Sigmoid colon (tissue), 7 donors: ENCODE data around the gene GON4L. TPM values are rescaled to one million over a fixed set of nuclear protein-coding genes. Genes with fewer than 3 reads are reported as not detected.

Source experiments
- DNase-seq: peaks from one replicate; pipeline ENCODE4 v3.0.0-alpha.2; 2019
- H3K27ac ChIP-seq, 4 donors: fragments of 200-600 bp; sonication (generic); one replicate each; pipeline ENCODE4 v1.5.1; 2016 to 2019; ENCODE audit warnings: mild to moderate bottlenecking in 1 of 4
- H3K27me3 ChIP-seq, 3 donors: fragments of 200-600 bp; sonication (generic); one replicate each; pipeline ENCODE4 v1.5.1; 2019; ENCODE audit warnings: mild to moderate bottlenecking in 1 of 3
- H3K36me3 ChIP-seq, 4 donors: fragments of 200-600 bp; sonication (generic); one replicate each; pipeline ENCODE4 v1.5.1; 2016 to 2019
- H3K4me1 ChIP-seq, 4 donors: fragments of 200-600 bp; sonication (generic); one replicate each; pipeline ENCODE4 v1.5.1; 2017 to 2019
- H3K4me3 ChIP-seq, 4 donors: fragments of 200-600 bp; sonication (generic); one replicate each; pipeline ENCODE4 v1.5.1; 2017 to 2019; ENCODE audit warnings: mild to moderate bottlenecking in 2 of 4, moderate library complexity in 1 of 4
- H3K9me3 ChIP-seq, 4 donors: fragments of 200-600 bp in 3 of 4; sonication (generic) in 3 of 4; one replicate each; pipeline versions ENCODE4 v1.5.1 to v1.6.1; 2013 to 2019
- EP300 ChIP-seq, 4 donors: sonication (generic); formaldehyde crosslinking; IDR thresholded peaks; one replicate each; pipeline ENCODE4 v1.6.1; 2017; ENCODE audit warnings: antibody characterized with exemption in 4 of 4
- POLR2A ChIP-seq, 2 donors: fragments of 450-650 bp; IDR thresholded peaks; one replicate each; pipeline ENCODE4 v1.6.1; 2016; ENCODE audit warnings: antibody characterized with exemption in 2 of 2, mild to moderate bottlenecking in 2 of 2, moderate library complexity in 2 of 2
- POLR2AphosphoS5 ChIP-seq, 4 donors: sonication (generic); formaldehyde crosslinking; IDR thresholded peaks; one replicate each; pipeline ENCODE4 v1.6.1; 2017; ENCODE audit warnings: antibody characterized with exemption in 4 of 4
- WGBS, 2 donors: extraction: QIAGEN DNeasy Blood & Tissue Kit; methylation state at CpG; one replicate each; pipeline ENCODE4 v1.1.7; 2013; 5-methylcytosine and 5-hydroxymethylcytosine counted together
- intact Hi-C: fragments of 100-400 bp; cut with DNase I; formaldehyde crosslinking; loops from one replicate; pipeline ENCODE4 v1.15.1; 2023
- polyA plus RNA-seq, 3 donors: library from polyadenylated mRNA; stranded (reverse); fragments of 200-250 nt; gene quantifications; one replicate each; pipeline ENCODE4 v1.2.3, GENCODE V29; 2013
- total RNA-seq, 4 donors: library from RNA; depleted of rRNA; stranded (reverse); fragments of >200 nt; gene quantifications; one replicate each; pipeline ENCODE4 v1.1.0, GENCODE V29; 2016
- TF ChIP-seq, protein P1 (sequence below), 4 experiments: fragments of 450-650 bp in 3 of 4; fragments of 200-600 bp in 1 of 4; IDR thresholded peaks; one replicate each; pipeline ENCODE4 v1.5.1; 2016 to 2019; ENCODE audit warnings: antibody characterized with exemption in 4 of 4, mild to moderate bottlenecking in 3 of 4, moderate library complexity in 2 of 4
- donor health status: healthy with polysubstance abuse.
- donor health status: Bipolar disorder and iron deficiency.
- donor health status: healthy.

The GON4L gene
- total and polyA plus RNA-seq, 7 donors = 3.5 to 45.7 (median 25.7) TPM

DNA sequence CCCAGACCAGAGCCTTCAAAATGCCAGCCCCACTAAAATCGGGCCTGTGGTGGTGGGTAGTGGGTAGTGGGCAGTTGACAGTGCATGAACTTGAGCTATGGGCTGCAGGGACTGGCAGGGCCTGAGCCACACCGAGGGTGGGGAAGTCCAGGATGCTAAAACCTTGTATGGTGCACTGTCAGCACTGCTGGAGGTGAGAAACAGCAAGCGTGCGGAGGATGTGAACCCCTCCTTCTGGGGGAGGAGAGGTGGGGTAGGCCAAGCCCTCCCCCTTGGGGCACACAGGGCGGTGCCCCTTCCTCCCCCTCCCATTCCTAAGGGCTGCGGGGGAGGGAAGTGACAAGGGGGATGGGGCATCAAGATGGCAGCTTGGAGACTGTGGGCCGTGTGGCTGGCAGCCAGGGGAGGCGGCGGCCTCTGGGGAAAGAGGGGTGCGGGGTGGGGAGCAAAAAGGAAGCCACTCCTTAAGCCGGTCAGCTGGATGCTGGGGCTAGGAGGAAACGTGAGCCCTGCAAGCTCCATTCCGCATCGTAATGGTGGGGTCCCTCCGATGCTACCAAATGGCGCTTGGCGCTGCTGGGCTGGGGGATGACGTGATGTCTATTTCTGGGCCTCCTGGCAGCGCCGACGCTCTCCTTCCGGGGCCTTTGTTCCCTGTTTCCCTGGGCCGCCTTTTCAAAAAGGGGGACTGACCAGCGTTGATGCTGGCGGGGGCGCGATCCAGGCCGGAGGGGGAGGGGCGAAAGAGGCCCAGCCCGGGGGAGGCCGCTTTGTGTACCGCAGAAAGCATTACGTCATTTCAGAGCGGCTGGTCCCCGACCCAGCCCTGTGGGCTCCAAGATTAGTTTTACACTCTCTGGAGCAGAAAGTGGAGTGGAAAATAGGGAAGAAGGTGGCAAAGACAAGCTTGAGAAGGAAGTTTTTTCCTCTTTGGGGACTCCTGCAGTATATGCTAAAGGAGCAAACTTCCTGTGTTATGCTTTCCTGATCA lies 3.2 kb upstream of the GON4L start:
- TF ChIP-seq POLR2AphosphoS5 (IDR thresholded peaks at IDR 0.05) = peak; percentile 11 to 64 (median 53)
- TF ChIP-seq, protein P1, sequence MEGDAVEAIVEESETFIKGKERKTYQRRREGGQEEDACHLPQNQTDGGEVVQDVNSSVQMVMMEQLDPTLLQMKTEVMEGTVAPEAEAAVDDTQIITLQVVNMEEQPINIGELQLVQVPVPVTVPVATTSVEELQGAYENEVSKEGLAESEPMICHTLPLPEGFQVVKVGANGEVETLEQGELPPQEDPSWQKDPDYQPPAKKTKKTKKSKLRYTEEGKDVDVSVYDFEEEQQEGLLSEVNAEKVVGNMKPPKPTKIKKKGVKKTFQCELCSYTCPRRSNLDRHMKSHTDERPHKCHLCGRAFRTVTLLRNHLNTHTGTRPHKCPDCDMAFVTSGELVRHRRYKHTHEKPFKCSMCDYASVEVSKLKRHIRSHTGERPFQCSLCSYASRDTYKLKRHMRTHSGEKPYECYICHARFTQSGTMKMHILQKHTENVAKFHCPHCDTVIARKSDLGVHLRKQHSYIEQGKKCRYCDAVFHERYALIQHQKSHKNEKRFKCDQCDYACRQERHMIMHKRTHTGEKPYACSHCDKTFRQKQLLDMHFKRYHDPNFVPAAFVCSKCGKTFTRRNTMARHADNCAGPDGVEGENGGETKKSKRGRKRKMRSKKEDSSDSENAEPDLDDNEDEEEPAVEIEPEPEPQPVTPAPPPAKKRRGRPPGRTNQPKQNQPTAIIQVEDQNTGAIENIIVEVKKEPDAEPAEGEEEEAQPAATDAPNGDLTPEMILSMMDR (IDR thresholded peaks at IDR 0.05) = no peak
- no peak for TF ChIP-seq POLR2A (IDR thresholded peaks at IDR 0.05)
- Histone ChIP-seq H3K27me3 (no peaks in the 10 kb centered on the region), H3K27ac (peak overlapping the region; percentile 86 to 95 (median 88)), H3K4me3 (peak overlapping the region; percentile 37 to 52 (median 48)), H3K4me1 (peaks cover 0 to 34% (median 28%) of the 10 kb centered on the region in 4 donors), H3K9me3 (no peaks in the 10 kb centered on the region), H3K36me3 (no peaks in the 10 kb centered on the region)
- DNase-seq = peak; percentile 91
- intact Hi-C loops = loop anchor here (2.0 to 10.0 kb wide), 3 partner anchors 123 to 593 kb away; no protein-coding TSS in a partner anchor
- 4 to 9% methylated on average over 35 of the region's 35 CpGs for WGBS, 2 donors

DNA sequence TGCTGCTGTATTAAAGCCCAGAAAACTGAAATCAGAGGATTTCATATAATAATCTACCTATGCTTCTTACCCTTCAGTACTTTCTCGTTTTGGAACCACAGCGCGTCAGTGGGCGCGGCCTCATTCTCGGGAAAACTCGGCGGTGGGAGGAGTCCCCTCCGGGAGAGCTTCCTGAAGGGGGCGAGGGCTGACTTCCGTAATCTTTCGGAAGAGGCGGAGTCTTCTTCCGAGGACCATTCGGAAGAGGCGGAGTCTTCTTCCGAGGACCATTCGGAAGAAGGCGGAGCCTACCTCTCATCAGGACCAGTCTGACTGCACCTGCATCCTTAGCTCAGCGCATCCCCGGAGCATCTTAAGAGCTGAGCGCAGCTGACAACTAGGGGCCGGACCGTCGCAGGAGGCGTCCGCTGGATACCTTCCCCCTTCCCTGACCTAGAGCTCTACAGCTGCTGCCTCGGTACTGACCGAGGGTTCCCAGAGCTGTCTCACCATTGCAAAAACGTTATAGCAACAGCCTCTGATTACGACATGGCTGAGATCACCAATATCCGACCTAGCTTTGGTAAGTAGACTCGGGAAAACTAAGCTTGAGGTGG lies 2.3 kb upstream of the GON4L start, which contains the start of gene SYT11:
SYT11 (plus strand) TSS at position 334 of the 596 bp plus-strand sequence; CDS start at position 529, 195 bp downstream.
- Histone ChIP-seq H3K4me1 (peaks cover 0 to 34% (median 28%) of the 10 kb centered on the region in 4 donors), H3K27me3 (no peaks in the 10 kb centered on the region), H3K36me3 (peaks cover 0 to 6% (median 3%) of the 10 kb centered on the region in 4 donors), H3K9me3 (no peaks in the 10 kb centered on the region), H3K27ac (peak within 1 kb of the TSS; percentile 86 to 95 (median 88)), H3K4me3 (peak within 1 kb of the TSS; percentile 37 to 52 (median 48))
- 1% methylated on average over 33 of the region's 33 CpGs for WGBS, 2 donors
- peak; percentile 97 for DNase-seq
- intact Hi-C loops = loop anchor here (5.0 to 10.0 kb wide), 2 partner anchors 165 to 592 kb away; no protein-coding TSS in a partner anchor
- TF ChIP-seq, protein P1 (IDR thresholded peaks at IDR 0.05) = no peak
- TF ChIP-seq POLR2A (IDR thresholded peaks at IDR 0.05) = no peak
- TF ChIP-seq POLR2AphosphoS5 (IDR thresholded peaks at IDR 0.05) = peak in 3 of 4 donors; percentile 16 to 70 (median 49)

DNA sequence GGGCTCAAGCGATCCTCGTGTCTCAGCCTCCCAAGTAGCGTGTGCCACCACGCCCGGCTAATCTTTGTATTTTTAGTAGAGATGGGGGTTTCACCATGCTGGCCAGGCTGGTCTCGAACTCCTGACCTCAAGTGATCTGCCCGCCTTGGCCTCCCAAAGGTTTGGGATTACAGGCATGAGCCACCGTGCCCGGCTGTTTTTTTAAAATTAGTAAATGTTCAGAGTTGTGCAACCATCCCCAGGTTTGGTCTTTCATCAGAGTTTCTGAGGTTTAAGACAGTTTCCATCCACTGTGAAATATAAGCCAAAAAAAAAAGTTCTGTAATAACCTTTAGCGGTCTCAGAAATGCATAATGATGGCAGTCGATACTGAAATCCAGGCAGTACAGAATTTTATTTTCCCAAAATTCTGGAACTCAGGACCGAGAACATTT lies 1.8 kb upstream of the GON4L start:
- Histone ChIP-seq H3K4me3 (peak overlapping the region; percentile 37 to 52 (median 48)), H3K4me1 (peaks cover 0 to 34% (median 28%) of the 10 kb centered on the region in 4 donors), H3K27me3 (no peaks in the 10 kb centered on the region), H3K9me3 (no peaks in the 10 kb centered on the region), H3K36me3 (peaks cover 0 to 11% (median 7%) of the 10 kb centered on the region in 4 donors), H3K27ac (peak overlapping the region; percentile 86 to 95 (median 88))
- WGBS, 2 donors = 49 to 52% methylated on average over 12 of the region's 12 CpGs
- TF ChIP-seq, protein P1 (IDR thresholded peaks at IDR 0.05) = no peak
- TF ChIP-seq EP300 (IDR thresholded peaks at IDR 0.05) = no peak
- TF ChIP-seq POLR2AphosphoS5 (IDR thresholded peaks at IDR 0.05) = no peak
- TF ChIP-seq POLR2A (IDR thresholded peaks at IDR 0.05) = no peak
- no peak for DNase-seq
- intact Hi-C loops = loop anchor here (5.0 to 10.0 kb wide), 2 partner anchors 164 to 592 kb away; no protein-coding TSS in a partner anchor

DNA sequence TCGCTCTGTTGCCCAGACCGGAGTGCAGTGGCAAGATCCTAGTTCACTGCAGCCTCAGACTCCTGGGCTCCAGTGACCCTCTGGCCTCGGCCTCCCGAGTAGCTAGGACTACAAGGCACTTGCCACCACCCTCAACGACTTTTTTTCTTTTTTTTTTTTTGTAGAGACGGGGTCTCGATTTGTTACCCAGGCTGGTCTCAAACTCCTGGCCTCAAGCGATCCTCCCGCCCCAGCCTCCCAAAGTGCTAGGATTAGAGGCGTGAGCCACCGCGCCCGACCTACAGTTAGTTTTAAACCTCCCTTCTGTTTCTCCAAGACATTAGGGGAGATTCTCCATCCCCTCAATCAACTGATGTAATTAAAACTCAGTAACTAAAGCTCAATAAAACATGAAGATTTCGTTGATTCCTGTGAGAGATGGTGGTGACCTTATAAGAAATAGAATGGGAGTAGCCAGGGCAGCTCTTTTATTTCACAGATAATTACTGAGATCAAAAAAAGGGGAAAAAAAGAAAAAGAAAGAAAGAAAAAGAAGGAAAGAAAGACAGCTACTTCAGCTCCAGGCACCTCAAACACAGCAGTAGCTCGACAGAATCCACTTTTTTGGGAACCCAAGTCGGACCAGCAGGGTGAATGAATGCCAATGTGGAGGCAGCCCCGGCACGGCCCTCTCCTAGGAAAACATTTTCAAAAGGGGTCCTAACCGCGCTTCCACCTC lies 598 bp downstream of the GON4L start:
- WGBS, 2 donors = 54 to 57% methylated on average over 20 of the region's 20 CpGs
- peaks cover 0 to 34% (median 28%) of the 10 kb centered on the region in 4 donors for H3K4me1 ChIP-seq
- intact Hi-C loops = loop anchor here (2.0 to 10.0 kb wide), 4 partner anchors 54 to 589 kb away; partner anchors contain the start of genes KHDC4 and RIT1

More for the DNA sequence above, 598 bp downstream of the GON4L start:
- DNase-seq = no peak
- Histone ChIP-seq H3K27me3 (no peaks in the 10 kb centered on the region), H3K9me3 (no peaks in the 10 kb centered on the region), H3K36me3 (peaks cover 0 to 33% (median 20%) of the 10 kb centered on the region in 4 donors), H3K27ac (peak overlapping the region; percentile 81 to 90 (median 86)), H3K4me3 (peak overlapping the region; percentile 48 to 83 (median 72))
- TF ChIP-seq POLR2A (IDR thresholded peaks at IDR 0.05) (no peak), EP300 (IDR thresholded peaks at IDR 0.05) (no peak), POLR2AphosphoS5 (IDR thresholded peaks at IDR 0.05) (no peak)
- TF ChIP-seq, protein P1 (IDR thresholded peaks at IDR 0.05) = no peak
